ENCODE data around the gene COMP.
"Not testable (repeated sequence)": the region's sequence is repeated elsewhere in the genome, so short reads cannot be mapped to it uniquely, and the experiment has no call there.

COMP gene

DNA sequence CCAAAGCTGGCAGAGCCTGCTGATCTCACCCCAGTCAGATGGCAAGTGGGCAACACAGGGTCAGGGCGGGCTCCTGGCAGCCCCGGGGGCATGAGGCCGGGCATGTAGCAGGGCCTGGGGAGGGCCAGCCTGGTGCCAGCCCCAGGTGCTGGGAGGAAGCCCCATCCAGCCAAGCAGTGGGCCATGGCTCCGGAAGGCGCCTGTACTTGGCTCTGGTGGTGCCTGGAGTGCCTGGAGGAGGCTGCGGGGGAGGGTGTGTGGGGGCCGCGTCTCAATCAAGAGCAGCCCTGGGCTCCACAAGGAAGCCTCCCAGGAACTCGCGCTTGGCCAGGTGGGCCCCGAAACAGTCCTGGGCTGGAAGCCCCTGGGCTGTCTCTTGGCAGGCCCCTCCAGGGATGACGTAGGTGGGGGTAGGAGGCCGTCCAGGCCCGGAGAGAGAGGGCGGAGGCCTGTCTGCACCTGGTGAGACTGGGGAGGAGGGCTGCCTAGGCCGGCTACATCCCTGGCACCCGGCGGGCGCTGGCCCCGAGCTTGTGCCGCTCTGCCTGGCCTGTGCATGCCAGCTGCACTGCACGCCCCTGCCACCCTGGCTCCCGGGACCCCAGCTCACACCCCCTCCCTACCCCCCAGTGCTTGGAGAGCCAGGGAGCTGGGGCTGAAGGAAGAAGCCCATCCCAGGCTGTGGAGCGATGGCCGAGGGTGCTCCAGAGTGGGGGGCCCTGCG lies 45.9 kb downstream of the COMP start:
- no peak for DNase-seq

DNA sequence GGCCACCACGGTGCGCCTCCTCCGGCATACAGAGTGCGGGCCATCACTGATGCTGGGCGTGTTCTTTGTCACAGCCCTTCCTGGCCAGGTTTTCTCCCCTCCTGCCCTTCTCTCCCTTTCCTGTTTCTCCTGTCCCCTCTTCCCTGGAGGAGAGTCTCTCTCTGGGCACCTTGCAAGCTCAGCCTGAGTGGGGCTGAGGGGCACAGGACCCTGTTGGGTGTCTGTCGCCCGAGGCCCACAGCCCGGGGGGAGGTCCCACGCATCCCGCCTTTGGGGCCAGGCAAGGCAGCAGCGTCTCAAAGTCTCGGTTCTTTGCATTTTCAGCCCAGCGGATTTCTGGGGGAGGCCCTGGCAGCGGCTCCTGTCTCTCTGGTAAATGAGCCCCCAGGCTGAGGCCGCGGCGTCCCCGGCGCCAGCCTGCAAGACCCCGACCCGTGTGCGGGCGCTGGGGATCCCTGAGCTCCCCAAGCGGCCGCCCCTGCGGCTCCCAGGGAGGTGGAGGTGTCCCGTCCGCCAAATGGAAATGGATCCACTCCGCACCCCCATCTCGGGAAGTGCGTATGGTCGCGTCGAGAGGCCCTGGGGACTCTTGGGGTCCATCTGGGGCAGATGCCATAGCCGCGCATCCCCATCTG lies 47.2 kb downstream of the COMP start:
- peak; percentile 25 for DNase-seq

DNA sequence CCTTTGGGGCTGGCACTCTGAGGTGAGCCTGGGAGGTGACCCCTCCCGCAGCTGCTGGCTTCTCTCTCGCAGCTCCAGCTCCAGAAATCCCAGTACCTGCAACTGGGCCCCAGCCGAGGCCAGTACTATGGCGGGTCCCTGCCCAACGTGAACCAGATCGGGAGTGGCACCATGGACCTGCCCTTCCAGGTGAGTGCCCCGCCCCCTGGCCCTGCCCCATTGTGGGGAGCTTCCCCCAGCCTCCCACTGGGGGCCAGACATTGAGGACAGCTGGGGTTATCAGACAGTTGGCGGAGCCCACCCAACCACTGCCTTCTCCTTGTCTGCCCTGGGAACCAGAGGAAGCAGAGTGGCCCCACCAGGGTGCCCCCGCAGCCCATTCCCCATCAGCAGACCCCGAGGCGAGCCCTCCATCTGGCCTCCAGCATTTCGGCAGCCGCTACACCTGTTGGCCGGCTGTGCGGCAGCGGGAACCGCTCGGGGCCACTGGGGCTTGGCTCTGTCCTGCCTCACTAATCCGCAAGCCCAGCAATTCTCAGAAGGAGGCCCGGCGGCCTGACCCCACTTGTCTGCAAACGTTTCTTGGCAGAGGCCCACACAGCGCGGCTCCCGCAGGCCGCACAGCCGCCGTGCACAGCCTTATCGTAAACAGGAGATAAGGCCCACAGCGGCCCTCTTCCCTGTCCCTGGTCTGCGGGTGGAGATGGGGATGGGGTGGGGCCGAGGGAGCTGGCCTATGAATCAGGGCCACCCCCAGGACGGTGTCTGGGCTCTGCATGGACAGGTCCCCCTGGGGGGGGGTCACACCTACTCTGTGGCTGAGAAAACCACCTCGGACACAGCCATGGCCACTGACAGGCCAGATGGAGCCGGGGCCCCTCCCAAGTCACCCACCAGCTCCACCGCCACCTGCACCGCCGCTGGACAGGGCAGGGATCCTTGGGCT lies 48.0 kb downstream of the COMP start:
- peak; percentile 72 for DNase-seq

DNA sequence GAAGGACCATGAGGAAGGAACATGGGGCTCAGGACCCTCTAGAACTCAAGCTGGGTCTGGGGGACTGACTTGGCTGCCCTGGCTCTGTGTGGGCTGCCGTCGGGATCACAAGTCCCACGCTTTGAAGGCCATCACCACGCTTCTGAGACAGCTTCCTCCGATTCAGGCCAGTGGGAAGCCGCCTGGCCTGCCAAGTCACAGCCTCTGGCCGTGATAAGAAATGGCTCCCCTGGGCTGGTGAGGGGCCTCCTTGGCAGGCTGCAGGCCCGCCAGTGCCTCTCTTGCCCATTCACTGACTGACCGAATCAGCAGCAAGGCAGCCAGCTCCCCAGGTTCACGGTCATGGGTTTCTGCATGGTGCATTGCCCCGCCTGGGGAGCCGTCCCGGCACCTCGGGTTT lies 48.8 kb downstream of the COMP start:
- DNase-seq = no peak

DNA sequence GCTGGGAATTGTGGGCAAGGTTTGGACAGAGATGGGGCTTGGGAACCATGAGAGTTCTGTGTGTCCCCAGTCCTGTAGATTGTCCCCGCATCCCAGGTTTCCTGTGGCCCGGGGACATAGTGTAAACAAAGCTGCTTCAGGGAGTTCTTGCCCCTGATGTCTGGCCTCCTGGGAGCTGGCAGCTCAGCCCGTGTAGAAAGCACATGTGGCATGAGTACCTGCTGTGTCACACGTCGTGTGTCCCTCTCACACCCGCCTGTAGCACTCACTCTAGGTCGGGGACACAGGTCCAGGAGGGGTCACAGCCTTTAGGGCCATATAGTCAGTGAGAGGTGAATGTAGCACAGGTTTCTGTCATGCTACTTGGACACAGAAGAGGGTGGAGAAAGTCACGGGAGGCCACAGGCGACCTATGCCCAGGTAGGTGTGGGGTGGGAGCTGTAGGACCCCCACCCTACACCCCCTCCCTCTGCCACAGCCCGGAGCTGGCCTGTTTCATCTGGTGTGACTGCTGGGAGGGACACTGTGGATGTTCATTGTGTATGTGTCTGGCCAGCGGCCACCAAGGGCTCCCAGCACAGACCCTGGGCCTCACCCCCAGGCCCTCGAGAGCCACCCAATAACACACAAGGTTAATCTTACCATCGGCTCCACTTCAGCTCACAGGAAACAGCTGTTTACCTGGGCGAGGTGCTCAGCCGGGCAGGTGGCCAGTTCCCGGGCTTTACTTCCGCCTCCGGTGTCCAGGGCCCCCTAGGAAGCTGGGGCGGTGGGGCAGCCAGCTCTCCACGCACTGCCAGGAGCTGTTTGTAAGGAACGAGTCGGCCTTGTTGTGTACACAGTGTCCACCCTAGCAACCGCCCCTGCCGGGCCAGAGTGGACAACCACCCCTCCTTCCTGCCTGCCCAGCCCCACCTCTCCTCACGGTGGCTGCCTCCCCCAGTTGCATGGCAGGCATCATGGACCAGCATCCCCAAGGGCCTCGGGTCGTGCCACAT lies 49.7 kb downstream of the COMP start:
- DNase-seq = no peak

DNA sequence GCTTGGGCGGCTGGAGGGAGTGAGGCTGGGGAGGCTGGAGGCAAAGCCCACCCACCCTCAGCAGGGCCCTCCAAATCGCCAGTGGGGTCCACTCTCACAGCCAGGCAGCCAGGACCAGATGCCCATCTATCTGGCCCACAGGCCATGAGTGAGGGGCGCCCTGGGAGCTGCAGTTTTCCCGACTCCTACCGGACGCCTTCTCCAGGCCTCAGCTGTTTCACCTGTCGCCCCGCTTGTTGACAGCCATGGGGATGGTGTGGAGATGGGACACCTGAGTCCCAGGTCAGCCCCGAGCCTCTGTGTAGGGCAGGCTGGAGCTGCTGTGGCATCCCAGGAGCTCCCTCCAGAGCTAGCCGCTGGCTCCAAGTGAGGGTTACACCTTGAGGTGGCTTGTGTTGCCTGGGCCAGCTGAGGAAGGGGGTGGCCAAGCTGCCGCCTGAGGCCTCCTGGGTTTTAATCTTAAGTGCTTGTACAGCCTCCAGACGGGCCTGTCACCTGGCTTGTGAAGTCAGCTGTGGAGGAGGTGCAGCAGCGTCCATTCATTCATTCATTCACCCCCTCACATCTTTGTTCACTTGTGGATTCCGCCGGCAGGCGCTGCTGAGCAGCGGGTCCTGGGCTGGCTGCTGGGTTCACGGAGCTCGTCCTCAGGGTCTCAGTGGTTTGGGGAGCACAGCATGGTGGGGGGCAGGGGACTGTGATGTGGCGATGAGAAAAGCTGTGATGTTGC lies 52.0 kb downstream of the COMP start:
- no peak for DNase-seq

DNA sequence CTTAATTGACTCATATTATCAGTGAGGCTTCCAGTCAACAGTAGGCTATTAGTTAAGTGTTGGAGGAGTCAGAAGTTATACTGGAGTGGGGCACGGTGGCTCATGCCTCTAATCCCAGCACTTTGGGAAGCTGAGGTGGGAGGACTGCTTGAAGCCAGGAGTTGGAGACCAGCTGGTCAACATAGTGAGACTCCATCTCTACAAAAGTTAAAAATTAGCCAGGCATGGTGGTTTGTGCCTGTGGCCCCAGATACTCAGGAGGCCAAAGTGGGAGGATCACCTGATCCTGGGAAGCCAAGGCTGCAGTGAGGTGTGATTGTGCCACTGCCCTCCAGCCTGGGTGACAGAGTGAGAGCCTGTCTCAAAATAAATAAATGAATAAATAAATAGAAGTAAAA lies 53.2 kb downstream of the COMP start:
- no peak for DNase-seq

DNA sequence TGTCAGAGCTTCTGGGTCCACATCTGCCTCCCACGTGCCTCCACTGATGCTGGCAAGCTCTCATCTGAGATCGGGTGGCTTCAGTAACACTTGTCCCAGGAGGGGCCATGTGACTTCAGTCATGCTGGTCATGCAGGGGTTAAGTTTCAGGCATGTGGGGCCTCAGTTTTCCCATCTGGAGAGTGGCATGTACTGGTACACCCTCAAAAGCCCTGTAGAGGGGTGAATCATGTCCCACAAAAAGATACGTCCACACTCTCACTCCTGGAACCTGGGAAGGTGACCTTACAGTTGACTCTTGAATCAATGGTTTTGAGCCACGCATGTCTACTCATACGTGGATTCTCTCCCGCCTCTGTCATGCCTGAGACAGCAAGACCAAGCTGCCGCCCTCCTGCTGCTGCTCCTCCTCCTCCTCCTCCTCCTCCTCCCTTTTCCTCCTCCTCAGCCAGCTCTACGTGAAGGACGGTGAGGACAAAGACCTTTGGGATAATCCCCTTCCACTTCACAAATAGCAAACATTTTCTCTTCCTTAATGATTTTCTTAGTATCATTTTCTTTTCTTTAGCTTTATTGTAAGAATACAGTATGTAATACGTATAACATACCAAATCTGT lies 53.7 kb downstream of the COMP start:
- DNase-seq = no peak

DNA sequence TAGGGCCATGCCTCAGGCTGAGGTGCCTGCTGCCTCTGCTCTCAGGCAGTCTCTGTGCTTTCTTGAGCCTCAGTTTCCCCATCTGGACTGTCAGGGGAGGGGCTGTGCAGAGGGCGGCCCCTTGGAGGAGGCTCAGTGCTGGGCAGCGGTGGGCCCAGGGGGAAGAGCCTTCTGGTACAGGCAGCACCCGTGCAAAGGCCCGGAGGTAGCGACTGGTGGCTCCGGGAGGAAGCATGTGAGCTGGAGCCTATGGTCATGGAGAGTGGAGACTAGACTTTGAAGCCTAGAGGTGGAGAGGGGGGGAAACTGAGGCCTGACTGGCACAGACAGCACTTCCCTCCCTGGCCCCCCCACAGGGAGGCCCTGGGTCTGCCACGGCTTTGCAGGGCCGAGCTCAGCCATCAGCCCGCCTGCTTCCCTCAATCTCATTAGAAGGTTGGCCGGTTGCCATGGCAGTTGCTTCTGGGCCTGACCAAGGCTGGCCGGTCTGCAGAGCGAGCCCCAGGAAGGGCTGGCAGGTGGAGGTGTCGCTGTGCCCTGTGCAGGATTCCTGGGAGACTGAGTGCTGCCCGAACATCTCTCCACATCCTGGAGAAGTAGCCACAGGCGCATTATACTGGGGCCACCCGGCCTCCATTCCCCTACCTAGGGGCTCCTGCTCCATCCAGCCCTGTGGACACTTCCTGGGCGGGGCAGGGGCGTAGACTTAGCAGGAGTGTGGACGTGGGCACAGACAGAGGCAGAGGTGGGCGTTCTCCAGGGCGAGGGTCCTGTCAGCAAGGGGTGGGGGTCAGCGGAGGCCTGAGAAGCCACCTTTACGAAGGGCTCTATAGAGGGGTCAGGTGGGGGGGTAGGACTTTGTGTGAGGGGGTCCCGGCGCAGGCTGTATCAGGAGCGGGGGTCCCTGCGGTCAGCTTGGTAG lies 54.4 kb downstream of the COMP start:
- DNase-seq = peak; percentile 53

DNA sequence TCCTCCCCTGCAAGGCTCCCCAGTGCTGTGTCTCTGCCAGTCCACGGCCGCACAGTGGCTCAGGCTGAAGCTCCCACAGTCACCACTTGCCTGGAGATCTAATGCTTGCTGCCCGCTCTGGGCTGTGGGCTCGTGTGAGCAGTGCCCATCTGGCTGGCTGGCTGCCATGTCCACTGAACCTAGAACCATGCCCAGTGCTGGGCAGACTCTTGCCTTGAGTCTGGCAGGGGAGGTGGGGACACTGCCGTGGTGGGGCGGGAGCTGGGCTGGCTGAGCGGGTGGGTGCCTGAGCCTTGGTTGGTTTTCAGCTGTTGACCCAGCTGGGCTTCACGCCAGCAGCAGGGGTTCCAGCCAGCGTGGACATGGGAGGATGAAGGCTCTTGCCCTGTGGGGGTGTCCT lies 55.4 kb downstream of the COMP start:
- no peak for DNase-seq

DNA sequence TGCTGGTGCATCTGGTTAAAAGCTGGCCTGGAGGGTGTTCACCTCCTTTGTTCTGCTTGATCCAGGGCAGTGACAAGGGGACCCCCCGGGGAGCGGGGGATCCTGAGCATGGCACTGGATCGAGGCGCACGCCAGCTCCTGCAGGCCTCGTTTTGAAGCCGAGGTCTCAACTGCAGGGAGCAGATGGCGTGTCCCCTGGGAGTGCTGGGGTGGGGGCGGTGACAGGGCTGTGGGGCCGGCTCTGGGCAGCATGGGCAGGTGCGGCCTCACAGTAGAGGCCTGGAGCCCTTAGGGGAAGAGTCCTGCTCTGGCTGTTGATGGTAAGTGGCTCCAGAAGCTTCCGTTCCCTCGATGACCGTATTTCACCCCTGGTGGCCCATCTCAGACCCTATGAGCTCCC lies 55.8 kb downstream of the COMP start:
- peak; percentile 70 for DNase-seq

DNA sequence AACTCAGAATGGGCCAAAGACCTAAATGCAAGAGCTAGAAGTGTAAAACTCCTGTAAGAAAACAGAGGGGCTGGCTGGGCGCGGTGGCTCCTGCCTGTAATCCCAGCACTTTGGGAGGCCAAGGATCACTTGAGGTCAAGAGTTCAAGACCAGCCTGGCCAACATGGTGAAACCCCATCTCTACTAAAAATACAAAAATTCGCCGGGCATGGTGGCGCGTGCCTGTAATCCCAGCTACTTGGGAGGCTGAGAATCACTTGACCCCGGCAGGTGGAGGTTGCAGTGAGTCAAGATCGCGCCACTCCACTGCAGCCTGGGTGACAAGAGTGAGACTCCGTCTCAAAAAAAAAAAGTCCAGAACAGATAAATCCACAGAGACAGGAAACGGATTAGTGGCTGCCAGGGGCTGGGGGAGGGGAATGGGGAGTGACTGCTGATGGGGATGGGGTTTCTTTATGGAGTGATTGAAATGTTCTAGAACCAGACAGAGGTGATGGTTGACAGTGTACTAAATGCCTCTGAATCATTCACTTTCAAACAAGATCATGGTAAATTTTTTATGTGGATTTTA lies 57.3 kb downstream of the COMP start:
- DNase-seq = not testable (repeated sequence)

DNA sequence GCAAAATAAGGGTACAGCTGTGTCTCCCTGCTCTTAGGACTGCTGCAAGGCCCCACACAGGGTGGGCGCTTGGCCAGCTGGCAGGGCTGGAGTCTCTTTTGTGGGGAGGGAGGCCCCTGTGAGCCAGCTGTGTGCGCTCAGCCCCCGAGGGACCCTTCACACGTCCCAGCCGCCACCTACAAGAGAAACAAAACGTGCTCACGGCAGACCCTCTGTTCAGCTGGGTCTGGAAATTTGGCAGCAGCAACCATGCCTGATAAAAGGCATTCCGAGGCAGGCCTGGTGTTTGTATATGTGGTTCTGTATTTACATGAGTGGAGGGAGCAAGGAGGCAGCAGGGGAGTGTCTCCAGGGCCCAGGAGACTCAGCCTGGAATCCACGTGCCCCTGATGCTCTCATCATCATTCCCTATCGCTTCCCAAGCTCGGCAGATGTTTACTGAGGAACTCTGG lies 57.9 kb downstream of the COMP start:
- DNase-seq = peak; percentile 71
